ENCODE data around the gene MACC1.

The MACC1 gene

DNA sequence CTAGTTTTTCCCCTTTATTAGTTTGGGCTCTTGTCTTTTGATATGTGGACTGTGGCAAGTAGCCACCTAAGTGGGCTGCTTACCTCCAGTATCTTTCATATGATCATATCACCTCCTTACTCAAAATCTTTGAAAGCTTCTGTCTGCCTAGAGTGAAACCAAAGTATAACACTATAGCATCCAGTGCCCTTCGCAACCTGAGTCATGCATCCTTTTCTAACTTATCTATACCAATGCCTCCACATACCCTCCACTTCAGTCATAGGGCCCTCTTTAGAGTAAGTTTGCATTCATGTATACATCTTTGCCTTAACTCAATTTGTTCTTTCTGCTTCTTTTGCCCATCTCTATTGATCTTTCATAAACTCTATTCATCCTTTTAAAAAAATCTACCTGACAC is 15.7 kb upstream of the MACC1 start:
- TF ChIP-seq, protein P1, sequence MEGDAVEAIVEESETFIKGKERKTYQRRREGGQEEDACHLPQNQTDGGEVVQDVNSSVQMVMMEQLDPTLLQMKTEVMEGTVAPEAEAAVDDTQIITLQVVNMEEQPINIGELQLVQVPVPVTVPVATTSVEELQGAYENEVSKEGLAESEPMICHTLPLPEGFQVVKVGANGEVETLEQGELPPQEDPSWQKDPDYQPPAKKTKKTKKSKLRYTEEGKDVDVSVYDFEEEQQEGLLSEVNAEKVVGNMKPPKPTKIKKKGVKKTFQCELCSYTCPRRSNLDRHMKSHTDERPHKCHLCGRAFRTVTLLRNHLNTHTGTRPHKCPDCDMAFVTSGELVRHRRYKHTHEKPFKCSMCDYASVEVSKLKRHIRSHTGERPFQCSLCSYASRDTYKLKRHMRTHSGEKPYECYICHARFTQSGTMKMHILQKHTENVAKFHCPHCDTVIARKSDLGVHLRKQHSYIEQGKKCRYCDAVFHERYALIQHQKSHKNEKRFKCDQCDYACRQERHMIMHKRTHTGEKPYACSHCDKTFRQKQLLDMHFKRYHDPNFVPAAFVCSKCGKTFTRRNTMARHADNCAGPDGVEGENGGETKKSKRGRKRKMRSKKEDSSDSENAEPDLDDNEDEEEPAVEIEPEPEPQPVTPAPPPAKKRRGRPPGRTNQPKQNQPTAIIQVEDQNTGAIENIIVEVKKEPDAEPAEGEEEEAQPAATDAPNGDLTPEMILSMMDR (conservative IDR thresholded peaks at IDR 0.05; ENCODE audit: control insufficient read depth, insufficient read depth, low read depth, low read length), result no peak
- no peak overlapping the region for H3K4me3 ChIP-seq (ENCODE audit: control insufficient read depth, low read depth, low read length)
- DNase-seq (ENCODE audit: low read depth), result no peak

DNA sequence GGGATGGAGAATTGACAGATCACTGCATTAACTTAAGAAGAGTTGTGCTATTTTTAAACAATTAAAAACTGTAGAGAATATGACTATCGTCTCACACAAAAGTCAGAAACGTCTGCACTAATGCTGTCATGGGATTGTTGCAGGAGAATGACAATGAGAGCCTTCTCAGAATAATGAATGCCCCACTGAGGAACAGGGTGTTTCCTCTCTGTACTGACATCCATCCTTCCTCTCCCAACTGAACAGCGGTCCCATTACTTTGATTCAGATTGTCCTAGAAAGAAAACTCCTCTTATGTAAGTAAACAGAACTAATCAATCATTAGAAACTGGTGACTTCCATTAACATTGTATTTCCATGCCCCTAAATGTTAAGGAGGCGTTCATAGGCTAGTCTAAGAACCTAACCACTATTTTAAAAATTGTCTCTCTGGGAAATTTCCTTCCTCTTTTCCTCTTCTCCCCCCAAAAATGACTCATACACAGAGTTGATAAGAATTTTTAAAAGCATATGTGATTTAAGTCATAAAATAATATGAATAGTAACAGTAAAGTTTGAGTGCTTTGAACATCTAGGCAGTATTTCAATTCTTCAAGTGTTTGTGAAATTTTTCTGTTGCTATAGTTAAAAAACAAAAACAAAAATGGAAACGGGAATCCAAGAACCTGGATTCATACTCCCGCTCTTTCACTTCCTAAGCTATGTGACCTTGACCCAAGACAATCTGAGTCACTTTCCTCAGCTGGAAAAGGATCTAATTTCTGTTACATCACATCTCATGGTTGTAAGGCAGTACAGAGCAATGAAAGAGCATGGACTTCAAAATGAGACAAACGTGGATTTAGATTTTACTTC is 12.7 kb upstream of the MACC1 start:
- no peak overlapping the region for H3K4me3 ChIP-seq (ENCODE audit: control insufficient read depth, low read depth, low read length)
- TF ChIP-seq, protein P1 (conservative IDR thresholded peaks at IDR 0.05; ENCODE audit: control insufficient read depth, insufficient read depth, low read depth, low read length), result no peak
- DNase-seq (ENCODE audit: low read depth), result peak; percentile 90

DNA sequence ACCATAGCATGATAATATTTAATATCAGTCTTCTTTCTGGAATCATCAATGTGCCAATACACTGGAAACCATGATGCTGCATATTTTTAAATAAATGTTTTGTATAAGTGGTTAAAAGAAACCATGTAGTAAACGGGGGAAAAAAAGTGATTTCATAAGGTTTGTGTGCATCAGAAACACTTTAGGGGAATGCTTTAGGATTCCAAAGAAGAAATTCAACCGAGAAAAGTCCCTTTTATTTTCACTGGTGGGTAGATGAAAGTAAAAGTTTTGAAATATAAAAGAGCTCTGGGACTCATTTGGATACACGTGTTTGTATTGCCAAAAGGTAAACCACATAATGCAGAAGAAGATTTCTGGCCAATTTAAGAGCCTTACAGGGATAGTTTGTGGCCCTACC is 11.9 kb upstream of the MACC1 start:
- DNase-seq (ENCODE audit: low read depth), result no peak
- TF ChIP-seq, protein P1 (conservative IDR thresholded peaks at IDR 0.05; ENCODE audit: control insufficient read depth, insufficient read depth, low read depth, low read length), result no peak
- H3K4me3 ChIP-seq (ENCODE audit: control insufficient read depth, low read depth, low read length), result no peak overlapping the region

DNA sequence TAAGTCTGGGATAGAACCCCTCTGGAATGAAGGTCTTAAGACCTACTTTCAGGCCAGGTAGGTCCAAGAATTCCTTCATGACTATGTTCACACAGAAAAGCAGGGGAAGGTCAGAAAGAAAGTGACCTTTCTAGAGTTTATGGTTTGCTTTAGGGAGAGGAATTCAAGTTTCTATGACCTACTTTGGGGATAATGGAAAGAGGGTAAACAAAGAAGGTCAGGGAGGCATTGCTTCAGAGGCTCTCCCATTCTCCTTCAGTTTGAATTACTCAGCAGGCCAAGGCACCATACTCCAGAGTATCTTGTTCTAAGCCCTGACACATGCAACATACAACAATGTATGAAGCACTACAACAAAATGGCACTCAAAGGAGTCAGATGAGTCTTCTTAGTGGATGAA is 11.5 kb upstream of the MACC1 start:
- TF ChIP-seq, protein P1 (conservative IDR thresholded peaks at IDR 0.05; ENCODE audit: control insufficient read depth, insufficient read depth, low read depth, low read length), result no peak
- DNase-seq (ENCODE audit: low read depth), result no peak
- H3K4me3 ChIP-seq (ENCODE audit: control insufficient read depth, low read depth, low read length), result no peak overlapping the region

DNA sequence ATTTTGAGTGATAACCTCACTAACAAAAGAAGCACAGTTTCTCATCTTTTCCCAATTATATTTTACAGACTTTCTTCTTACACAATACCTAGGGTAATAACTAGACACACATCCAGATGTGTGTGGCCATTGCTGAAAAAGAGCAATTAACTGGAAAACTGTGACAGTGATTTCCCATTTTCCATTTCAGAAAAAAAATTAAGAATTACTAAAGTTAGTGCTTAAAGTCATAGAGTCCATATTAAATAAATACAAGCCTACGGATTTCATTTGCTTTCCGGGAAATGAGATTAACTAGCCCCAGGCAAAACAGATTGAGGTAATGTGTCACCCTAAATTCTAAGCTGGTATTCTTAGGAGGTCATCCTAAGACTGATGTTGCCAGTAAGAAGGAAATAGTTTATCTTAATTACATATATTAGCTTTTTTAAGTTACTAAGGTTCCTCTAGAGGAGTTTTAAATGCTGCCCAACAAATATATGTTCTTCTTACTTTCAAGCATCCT is 10.2 kb upstream of the MACC1 start:
- H3K4me3 ChIP-seq (ENCODE audit: control insufficient read depth, low read depth, low read length), result no peak overlapping the region
- DNase-seq (ENCODE audit: low read depth), result no peak
- TF ChIP-seq, protein P1 (conservative IDR thresholded peaks at IDR 0.05; ENCODE audit: control insufficient read depth, insufficient read depth, low read depth, low read length), result no peak

DNA sequence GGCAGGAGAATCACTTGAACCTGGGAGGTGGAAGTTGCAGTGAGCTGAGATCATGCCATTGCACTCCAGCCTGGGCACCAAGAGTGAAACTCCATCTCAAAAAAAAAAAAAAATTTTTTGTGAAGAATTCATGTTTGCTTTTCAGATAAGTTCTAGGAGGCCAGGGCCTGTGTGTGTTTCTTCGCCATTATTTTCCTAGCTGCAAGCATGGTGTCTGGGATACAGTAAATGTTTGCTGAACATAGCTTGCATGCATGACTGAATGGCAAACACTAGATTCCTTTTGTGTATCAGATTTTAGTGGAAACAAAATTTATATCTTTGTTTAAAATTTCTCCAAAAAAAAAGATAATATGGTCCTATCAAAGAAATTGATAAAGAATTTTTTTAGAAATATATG is 9.7 kb upstream of the MACC1 start:
- no peak overlapping the region for H3K4me3 ChIP-seq (ENCODE audit: control insufficient read depth, low read depth, low read length)
- DNase-seq (ENCODE audit: low read depth), result no peak
- TF ChIP-seq, protein P1 (conservative IDR thresholded peaks at IDR 0.05; ENCODE audit: control insufficient read depth, insufficient read depth, low read depth, low read length), result no peak

Data from fibroblast of mammary gland (primary cell).